Measurements from ENCODE around the gene ERBB4. TPM values are rescaled to one million over a fixed set of nuclear protein-coding genes. Genes with fewer than 3 reads are reported as not detected.

Gene ERBB4
- total RNA-seq, 1 donor from 2014 or later = 0.36 TPM

- H3K36me3 Mint-ChIP-seq (ENCODE audit: low read depth, unreplicated experiment) = no peaks in the 10 kb centered on the region
- no peaks in the 10 kb centered on the region for H3K9me3 Mint-ChIP-seq (ENCODE audit: unreplicated experiment)
- no peak for TF ChIP-seq CTCF (IDR thresholded peaks at IDR 0.05; ENCODE audit: unreplicated experiment)
- H3K27ac Mint-ChIP-seq (ENCODE audit: unreplicated experiment) = no peak overlapping the region
- H3K27me3 Mint-ChIP-seq (ENCODE audit: unreplicated experiment) = no peaks in the 10 kb centered on the region
- H3K4me3 Mint-ChIP-seq (ENCODE audit: unreplicated experiment) = no peak overlapping the region
- no peaks in the 10 kb centered on the region for H3K4me1 Mint-ChIP-seq (ENCODE audit: unreplicated experiment)
- DNase-seq (ENCODE audit: low spot score) = no peak
Measured at GRCh38 chr2:212314680-212315079, 223.9 kb downstream of the ERBB4 start.

GRCh38 chr2:212311807-212312404 lies 226.7 kb downstream of the ERBB4 start:
- no peaks in the 10 kb centered on the region for H3K9me3 Mint-ChIP-seq (ENCODE audit: unreplicated experiment)
- no peak overlapping the region for H3K27ac Mint-ChIP-seq (ENCODE audit: unreplicated experiment)
- no peaks in the 10 kb centered on the region for H3K36me3 Mint-ChIP-seq (ENCODE audit: low read depth, unreplicated experiment)
- H3K27me3 Mint-ChIP-seq (ENCODE audit: unreplicated experiment) = no peaks in the 10 kb centered on the region
- no peaks in the 10 kb centered on the region for H3K4me1 Mint-ChIP-seq (ENCODE audit: unreplicated experiment)
- H3K4me3 Mint-ChIP-seq (ENCODE audit: unreplicated experiment) = no peak overlapping the region
- no peak for DNase-seq (ENCODE audit: low spot score)
- TF ChIP-seq CTCF (IDR thresholded peaks at IDR 0.05; ENCODE audit: unreplicated experiment) = no peak

- no peak overlapping the region for H3K4me3 Mint-ChIP-seq (ENCODE audit: unreplicated experiment)
- no peak for TF ChIP-seq CTCF (IDR thresholded peaks at IDR 0.05; ENCODE audit: unreplicated experiment)
- H3K27me3 Mint-ChIP-seq (ENCODE audit: unreplicated experiment) = no peaks in the 10 kb centered on the region
- no peak overlapping the region for H3K27ac Mint-ChIP-seq (ENCODE audit: unreplicated experiment)
- H3K4me1 Mint-ChIP-seq (ENCODE audit: unreplicated experiment) = no peaks in the 10 kb centered on the region
- no peaks in the 10 kb centered on the region for H3K9me3 Mint-ChIP-seq (ENCODE audit: unreplicated experiment)
- no peak for DNase-seq (ENCODE audit: low spot score)
- H3K36me3 Mint-ChIP-seq (ENCODE audit: low read depth, unreplicated experiment) = no peaks in the 10 kb centered on the region
Measured at GRCh38 chr2:212299943-212300342, 238.7 kb downstream of the ERBB4 start.

GRCh38 chr2:212299333-212299732 lies 239.3 kb downstream of the ERBB4 start:
- H3K36me3 Mint-ChIP-seq (ENCODE audit: low read depth, unreplicated experiment) = no peaks in the 10 kb centered on the region
- no peak for DNase-seq (ENCODE audit: low spot score)
- no peak overlapping the region for H3K27ac Mint-ChIP-seq (ENCODE audit: unreplicated experiment)
- no peaks in the 10 kb centered on the region for H3K9me3 Mint-ChIP-seq (ENCODE audit: unreplicated experiment)
- H3K4me1 Mint-ChIP-seq (ENCODE audit: unreplicated experiment) = no peaks in the 10 kb centered on the region
- no peaks in the 10 kb centered on the region for H3K27me3 Mint-ChIP-seq (ENCODE audit: unreplicated experiment)
- no peak overlapping the region for H3K4me3 Mint-ChIP-seq (ENCODE audit: unreplicated experiment)
- no peak for TF ChIP-seq CTCF (IDR thresholded peaks at IDR 0.05; ENCODE audit: unreplicated experiment)

- no peak for TF ChIP-seq CTCF (IDR thresholded peaks at IDR 0.05; ENCODE audit: unreplicated experiment)
- Mint-ChIP-seq H3K9me3 (ENCODE audit: unreplicated experiment) (no peaks in the 10 kb centered on the region), H3K27me3 (ENCODE audit: unreplicated experiment) (no peaks in the 10 kb centered on the region), H3K4me3 (ENCODE audit: unreplicated experiment) (no peak overlapping the region), H3K4me1 (ENCODE audit: unreplicated experiment) (no peaks in the 10 kb centered on the region), H3K27ac (ENCODE audit: unreplicated experiment) (no peak overlapping the region), H3K36me3 (ENCODE audit: low read depth, unreplicated experiment) (no peaks in the 10 kb centered on the region)
- DNase-seq (ENCODE audit: low spot score) = no peak
Measured at GRCh38 chr2:212295571-212295970, 243.0 kb downstream of the ERBB4 start.
